HG02970 (cell line): Measurements from ENCODE around the gene EPHB1.
"Not testable (repeated sequence)": the region's sequence is repeated elsewhere in the genome, so short reads cannot be mapped to it uniquely, and the experiment has no call there.

ENCODE experiments used
- ATAC-seq: cut with Tn5 transposase; IDR thresholded peaks from one replicate; pipeline ENCODE4 v1.9.1; 2021; ENCODE audit warnings: mild to moderate bottlenecking, moderate library complexity, moderate number of reproducible peaks; ENCODE audit not compliant: unreplicated experiment, low FRiP score

The EPHB1 gene

DNA sequence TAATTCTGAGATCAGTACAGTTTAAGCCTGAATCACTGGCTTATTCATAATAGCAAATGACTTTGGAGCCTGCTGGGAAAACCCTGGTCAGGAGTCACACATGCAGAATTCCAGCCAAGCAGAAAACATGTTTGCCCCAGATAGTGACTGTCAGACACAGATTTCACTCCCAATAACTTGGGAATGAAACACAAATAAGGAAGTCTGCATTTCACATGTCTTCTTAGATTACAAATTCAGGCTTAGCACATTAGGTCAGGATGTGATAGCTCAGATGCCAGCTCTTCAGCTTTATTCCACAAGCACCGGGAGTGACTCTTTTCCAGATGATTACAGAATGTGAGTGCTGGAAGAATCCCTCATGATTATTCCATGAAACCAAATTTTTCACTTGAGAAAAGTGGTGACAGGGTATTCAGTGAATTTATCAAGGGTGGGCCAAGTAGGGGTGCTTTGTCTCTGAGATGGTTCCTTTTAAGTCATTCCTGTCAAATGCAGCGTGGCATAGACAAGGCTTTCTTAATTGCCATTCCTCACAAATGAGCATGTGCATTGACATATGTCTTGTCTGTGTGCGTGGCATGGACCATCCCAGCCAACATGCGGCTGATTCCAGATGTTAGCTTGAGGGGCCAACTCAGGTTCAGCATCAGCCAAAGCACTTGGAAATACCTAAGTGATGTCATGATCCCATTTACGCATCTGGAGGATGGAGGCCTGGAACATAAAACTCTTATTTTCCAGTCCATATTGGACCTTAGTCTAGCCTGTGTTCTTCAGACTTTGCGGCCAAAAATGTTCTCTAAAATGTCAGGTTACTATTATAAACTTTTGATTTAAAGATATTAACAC is 191.0 kb downstream of the EPHB1 start:
- ATAC-seq = no peak

DNA sequence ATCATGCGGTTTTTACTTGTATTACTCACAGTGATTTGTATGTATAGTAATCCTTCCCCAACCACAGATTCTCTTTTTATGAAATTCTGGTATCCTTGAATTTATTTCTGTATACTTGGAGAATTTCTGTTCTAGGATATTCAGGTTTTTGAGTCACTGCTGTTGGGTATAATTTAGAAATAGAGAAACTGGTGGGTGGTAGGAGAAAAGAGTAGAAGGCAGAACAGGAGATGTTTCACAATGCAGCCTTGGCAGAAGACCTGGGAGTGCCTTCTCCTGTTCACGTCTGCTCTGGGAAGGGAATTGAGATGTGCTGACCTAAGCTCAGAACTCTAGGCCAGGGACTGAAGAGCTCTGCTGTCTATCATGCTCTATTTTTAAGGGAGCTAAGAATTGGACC is 193.6 kb downstream of the EPHB1 start:
- ATAC-seq = no peak

DNA sequence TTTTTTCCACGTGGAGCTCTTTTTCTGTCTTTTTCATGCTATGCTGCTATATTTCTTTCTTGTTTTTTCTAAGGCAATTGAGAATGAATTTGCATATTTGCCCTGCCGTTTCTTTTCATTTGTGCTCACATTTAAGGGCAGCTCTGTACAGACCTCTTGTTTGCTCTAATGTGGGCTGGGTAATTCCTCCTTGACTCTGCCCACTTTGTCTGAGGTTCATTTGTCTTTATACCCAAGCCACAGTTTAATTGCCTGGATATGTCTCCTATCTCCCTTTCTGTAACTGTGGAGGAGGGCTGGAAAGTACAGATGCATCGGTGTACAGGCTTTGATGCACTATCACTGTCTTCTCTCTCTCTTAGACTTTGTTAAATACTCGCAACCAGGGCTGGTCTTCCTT is 195.9 kb downstream of the EPHB1 start:
- no peak for ATAC-seq

DNA sequence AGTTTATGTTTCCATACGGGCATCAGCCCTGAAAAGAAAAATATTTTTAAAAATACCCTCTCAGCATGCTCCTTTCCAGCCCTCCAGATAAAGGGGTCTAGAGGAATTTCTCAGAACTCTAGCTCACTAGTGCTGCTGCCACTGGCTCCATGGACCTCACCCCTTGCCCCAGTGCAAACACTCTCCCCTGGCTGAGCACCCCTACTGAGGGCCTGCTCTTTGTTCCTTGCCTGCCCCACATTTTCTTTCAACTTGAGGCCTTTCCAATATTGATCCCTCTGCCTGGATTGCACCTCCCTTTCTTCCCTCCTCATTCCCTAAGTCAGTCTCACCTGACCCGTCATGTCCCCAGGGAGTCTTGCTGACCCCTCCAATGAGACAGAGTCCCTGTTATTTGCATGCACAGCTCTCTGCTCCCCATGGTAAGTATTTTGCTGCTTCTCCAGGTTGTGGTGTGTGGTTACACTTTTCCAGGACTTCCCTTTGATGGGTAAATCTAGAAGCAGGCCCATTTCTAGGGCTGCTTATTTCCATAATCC is 196.5 kb downstream of the EPHB1 start:
- ATAC-seq = no peak

DNA sequence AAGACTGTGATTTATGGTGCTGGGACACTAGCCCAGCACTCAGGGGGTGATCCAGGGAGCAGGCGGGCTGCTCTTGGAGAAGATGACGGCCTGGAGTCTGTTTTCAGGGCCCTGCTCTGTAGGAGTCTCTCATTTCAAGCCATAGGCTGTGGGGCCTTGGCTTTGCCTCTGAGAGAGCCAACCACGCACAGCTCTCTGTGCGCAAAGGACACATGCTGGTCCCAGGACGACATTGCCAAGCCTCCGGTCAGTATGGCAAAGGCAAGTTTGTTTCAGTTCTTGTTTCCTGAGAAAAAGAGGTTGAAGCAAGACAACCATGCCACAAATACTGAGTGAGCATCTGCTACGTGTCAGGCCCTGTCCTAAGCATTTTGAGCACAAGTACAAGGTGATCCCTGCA is 197.1 kb downstream of the EPHB1 start:
- ATAC-seq = no peak

DNA sequence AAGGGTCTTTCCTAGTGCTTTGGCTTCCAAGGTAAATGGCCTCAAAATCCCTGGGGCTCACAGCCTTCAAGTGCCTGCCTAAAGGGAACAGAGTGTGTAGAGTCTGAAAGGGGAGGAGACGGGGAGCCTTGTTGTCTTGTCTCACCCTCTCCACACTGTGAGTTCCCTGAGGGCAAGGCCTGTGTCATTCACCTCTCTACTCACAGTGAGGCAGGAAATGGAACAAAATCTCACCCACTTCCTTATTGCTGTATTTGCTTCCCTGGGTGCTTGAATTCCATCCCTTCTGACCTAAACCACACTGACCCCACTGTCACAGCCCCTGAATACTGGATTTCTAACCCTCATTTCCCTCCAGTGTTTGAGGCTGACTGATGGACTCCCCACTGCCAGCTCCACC is 197.5 kb downstream of the EPHB1 start:
- ATAC-seq = no peak

DNA sequence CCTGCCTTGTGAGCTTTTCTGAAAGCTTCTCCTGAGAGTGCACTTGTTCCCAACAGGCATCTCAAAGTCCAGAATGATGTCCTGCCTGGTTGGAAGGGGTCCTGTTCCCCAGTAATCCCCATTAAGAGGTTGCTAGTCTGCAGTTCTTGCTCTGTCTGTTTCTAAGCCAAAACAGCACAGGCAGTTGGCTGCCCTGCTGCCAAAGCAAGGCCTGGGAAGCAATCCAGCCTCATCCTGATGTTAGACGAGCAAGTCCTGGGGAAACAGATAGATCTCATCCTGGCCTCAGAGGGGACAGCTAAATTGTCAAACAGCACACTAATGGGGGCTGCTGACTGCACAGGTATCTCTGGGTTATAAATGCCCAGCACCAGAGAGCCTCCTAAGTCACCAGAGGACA is 198.0 kb downstream of the EPHB1 start:
- ATAC-seq = no peak

DNA sequence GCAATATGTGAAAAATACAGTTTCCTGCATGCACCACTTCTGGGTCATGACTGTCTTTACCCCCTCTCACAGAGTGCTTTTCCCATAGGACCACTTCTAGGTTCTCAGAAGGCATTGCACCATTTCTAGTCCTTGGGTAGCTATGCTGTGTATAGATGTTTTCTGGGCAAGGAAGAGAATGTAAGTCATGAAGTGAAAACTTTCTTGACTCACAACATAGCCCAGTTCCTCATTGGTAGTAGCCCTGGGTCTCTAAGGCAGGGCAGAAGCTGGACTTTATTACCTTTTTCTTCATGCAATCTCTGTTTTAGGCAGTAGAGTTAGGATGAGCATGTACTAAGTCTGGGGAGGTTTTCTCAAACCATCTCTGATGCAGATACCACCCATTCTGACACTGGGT is 203.1 kb downstream of the EPHB1 start:
- ATAC-seq = no peak

DNA sequence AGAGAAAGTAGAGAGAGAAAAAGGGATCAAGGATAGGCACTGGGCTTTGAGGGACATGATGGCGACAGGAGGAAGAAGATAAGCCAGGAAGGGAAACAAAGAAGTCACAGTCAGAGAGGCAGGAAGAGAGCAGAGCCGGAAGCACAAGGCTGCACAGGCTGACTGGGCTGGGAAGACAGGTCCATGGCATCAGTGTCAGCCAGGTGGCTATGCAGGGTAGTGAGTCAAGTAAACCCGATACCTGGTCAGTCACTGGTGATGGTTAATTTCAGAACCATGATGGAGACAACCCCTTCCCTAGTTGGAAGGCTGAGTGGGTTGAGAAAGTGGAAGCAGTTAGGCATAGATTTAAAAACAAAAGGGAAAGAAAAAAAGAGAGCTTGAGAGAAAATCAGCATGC is 203.8 kb downstream of the EPHB1 start:
- no peak for ATAC-seq

DNA sequence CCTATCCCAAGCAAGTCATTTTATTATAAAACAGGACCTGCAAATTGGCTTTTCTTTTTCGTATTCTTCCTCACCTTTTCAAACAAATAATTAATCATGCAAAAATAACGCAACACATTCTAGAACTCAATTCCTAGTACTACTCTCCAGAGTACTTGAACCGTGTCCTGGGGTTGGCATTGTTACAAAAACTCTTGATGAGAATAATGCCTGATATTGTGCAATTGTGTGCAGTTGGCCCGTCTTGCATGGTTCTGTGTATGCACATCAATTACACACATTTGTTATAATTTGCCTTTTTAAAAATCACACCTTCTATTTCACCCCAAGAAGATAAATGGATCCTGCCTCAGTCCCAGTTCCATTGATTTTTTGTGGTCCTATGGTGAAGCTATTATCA is 205.4 kb downstream of the EPHB1 start:
- ATAC-seq = no peak

DNA sequence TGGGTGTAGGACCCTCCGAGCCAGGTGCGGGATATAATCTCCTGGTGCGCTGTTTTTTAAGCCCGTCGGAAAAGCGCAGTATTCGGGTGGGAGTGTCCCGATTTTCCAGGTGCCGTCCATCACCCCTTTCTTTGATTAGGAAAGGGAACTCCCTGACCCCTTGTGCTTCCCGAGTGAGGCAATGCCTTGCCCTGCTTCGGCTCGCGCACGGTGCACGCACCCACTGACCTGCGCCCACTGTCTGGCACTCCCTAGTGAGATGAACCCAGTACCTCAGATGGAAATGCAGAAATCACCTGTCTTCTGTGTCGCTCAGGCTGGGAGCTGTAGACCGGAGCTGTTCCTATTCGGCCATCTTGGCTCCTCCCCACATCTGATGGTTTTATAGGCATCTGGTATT is 210.6 kb downstream of the EPHB1 start:
- not testable (repeated sequence) for ATAC-seq

DNA sequence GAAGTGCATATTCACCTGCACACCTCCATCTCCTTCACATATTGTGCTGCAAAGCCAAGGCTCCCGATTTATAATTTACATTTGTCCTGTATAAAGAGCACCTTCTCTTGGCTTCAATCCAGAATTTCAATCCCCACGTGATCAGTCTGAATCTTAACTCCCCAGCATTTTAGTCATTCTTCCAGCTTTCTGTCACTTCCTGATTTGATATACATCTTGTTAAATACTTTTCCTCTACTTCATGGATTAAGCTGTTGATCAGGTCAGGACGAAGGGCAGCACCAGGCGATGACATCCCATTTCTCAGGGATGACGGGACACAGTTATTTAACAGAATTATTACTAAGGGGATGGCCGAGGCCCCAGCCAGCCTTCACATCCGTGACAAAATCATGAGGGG is 212.5 kb downstream of the EPHB1 start:
- no peak for ATAC-seq

DNA sequence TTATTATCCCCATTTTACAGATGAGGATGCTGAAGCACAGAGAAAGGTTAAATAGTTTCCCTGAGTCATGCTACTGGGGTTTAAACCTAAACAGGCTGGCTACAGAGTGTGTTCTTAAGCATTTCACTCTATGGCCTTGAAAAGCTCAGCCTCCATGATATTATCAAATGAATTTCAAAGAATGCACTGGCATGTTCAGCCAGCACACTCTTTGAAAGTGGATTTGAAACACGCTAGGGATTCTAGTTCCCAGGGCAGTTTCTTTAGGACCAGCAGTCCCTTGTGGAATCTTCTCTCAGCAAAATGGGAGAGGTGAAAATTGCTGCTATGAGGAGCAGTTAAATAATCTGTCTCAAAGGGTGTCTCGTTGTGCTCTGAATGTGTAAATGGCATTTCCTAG is 213.3 kb downstream of the EPHB1 start:
- ATAC-seq = no peak

DNA sequence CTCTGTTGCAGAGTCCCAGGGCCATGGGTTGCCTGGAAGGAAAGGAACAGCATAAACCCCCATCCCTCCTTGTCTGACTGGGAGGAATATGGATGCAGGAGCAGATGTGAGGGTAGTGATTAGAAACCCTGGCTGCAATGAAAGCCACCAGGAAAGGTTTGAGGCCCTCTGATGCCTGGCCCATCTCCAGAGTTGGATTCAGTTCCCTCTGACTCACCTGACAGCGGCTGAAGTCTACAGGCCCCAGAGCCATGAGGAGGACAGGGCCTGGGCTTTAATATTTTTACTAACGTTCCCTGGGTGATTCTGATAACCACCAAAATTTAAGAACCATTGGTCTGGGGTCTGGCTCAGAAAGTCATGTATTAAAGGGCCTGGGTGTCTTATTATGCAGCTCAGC is 214.0 kb downstream of the EPHB1 start:
- no peak for ATAC-seq

DNA sequence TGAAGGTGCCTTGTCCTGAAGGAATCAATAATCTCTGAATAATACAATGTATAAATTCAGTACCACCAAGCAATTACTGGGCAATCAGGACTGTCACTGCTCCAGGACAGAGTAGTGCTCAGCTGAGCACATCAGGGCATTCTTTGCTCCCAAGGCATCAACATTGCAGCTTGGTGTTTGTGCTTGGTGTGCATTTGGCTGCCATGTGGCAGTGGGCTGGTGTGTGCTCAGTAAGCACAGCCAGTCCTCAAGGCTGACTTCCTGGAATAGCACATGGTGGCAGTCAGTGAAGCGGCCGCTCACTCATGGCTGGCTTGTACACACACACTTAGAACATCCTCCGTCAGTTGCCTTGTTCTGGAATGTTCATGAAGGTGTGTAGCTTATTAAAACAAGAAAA is 217.0 kb downstream of the EPHB1 start:
- no peak for ATAC-seq

DNA sequence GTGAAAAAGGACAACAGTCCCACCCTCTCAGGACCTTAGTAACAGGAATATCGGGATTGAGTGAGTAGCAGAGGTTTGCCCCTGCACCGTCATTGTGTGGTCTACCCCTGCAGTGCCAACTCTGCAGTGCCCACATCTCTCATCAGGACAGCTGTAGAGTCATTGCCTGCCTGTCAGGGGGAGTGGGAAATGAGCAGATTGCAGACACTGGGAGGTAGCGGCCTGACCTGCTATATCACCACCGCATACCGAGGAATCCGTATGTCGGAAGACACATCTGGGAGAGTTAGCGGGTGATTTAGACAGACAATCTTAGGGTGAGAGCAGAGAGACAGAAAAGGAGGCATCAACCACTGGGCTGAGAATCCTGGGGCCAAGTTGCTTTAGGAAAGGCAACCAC is 218.1 kb downstream of the EPHB1 start:
- no peak for ATAC-seq

DNA sequence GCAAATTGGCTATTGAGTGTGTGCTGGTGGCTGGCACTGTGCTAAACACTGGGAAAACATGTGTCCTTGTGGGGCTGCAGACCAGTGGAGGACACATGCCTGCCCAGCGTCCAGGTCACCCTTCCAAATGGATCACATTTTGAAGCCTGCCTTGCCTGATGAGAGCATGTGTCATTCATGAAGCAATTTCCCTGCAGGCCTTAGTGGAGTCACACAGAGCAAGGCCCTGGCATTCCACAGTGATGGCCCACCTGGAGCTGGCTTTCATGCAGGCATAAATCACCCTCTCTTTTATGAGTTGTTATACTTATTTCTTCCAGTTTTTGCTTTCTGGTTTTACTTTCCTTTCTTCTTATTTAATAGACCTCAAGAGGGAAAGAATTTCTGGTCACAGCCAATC is 219.5 kb downstream of the EPHB1 start:
- ATAC-seq = no peak

DNA sequence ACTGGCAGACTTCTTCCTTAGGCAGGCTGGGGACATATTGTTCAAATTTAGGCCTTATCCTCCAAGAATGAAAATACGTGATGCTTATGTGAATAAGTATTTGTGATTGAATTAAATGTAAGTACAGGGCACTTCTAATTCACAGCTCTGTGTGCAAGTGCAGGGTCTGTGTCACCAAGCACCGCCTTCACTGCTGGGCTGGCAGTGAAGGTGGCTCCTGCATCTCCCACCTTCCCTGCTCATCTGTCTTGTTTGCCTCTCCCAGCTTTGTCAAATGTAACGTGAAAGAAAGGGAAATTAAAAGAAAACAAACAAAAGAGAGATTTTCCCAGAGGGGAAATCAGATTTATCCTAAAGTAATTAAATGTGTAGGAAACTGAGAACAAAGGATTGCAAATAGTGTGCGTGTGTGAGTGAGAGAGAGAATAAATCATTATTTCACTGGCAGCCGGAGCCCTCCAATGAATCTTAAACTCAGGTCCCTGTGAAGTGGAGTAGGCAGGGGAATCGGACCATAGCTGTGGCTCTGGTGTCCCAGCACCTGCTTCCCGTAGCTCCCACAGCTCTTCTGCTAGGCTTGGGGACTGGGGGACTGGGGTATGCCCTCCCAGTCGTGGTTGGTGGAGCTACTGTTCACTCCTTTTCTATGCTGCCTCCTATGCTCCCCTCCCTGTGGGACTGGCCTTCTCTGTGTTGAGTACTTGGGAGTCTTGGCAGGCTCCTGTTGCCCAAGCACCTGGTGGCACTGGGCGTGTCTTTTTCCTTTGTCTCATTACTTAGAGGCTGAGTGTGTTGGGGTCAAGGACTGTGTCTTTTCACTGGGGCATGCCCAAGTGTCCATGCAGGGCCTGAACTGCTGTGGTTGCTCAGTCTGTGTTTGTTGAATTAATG is 222.2 kb downstream of the EPHB1 start:
- ATAC-seq = no peak

DNA sequence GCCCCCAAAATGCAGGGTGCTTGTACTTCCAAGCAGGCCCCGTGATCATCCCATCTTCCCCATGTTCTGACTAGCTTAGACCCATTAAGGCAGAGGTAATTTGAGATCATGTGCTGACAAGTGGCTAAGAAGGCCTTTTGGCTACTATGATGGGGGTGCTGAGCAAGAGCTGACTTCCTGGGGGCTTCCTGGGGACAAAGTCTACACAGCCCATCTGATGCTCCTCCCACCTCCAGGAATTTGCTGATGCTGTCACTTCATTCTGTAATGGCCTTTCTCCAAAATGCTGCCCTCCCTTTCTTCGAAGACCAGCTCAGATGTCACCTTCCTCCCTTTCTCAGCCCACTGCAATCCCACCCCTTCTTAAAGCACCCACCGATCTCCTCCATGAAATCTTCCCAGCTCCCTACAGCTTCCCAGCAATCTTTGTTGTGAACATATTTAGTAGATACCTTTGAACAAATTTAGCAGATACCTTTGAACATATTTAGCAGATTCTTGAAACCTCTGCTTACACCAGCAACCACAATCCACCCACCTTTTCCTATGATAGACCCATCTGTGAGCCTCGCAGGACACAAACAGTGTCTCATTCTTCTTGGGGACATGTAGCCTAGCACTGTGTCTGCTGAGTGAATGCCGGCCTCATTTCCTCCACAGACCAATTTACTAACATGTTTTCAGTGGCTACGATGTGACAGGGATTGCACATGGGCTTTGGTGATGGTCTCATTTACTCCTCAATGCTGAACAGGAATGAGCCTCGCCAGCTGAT is 223.3 kb downstream of the EPHB1 start:
- no peak for ATAC-seq

DNA sequence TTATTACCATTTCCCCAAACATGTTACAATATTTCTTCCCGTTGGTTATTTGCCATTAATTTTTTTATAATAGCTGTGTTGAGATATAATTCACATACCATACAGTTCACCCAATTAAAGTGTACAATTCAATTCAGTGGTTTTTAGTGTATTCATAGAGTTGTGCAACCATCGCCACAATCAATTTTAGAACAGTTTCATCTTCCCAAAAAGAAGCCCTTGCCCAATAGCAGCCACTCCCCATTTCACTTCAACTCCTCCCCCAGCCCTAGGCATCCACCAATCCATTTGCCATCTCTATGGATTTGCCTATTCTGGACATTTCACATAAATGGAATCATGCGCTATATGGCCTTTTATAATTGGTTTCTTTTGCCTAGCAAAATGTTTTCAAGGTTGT is 225.1 kb downstream of the EPHB1 start:
- ATAC-seq = no peak
